ENCODE results near the gene ZNRF2. TPM values are rescaled to one million over a fixed set of nuclear protein-coding genes. Genes with fewer than 3 reads are reported as not detected.

ZNRF2 gene
- total RNA-seq, 4 donors from 2014 or later: 32.9 to 43.1 (median 35.4) TPM

DNA sequence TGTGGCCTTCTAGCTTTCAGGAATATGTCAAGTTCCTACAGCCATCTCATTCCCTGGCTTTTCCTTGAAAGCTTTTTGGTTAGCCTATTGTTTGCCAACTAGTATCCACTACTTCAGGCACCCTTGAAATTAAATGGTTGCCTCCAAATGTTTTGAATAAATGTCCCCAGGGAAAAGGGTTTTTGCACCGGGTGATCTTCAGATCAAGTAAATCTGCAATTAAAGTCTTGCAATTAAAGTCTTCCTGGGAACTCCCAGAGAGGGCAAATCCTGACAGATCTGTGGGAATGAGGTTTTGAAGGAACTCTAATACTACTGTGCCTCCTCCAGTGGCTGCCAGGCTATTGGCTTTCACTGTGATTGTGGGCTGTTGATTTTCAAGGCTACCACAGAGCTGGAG is 17.7 kb upstream of the ZNRF2 start:
- 37 to 50% methylated on average over 1 of the region's 1 CpG for WGBS, 2 donors
- DNase-seq (ENCODE audit: low spot score in 2 of 2): no peak
- no peak overlapping the region for H3K4me3 ChIP-seq (ENCODE audit: low read depth, poor library complexity, severe bottlenecking)
- TF ChIP-seq, protein P1, sequence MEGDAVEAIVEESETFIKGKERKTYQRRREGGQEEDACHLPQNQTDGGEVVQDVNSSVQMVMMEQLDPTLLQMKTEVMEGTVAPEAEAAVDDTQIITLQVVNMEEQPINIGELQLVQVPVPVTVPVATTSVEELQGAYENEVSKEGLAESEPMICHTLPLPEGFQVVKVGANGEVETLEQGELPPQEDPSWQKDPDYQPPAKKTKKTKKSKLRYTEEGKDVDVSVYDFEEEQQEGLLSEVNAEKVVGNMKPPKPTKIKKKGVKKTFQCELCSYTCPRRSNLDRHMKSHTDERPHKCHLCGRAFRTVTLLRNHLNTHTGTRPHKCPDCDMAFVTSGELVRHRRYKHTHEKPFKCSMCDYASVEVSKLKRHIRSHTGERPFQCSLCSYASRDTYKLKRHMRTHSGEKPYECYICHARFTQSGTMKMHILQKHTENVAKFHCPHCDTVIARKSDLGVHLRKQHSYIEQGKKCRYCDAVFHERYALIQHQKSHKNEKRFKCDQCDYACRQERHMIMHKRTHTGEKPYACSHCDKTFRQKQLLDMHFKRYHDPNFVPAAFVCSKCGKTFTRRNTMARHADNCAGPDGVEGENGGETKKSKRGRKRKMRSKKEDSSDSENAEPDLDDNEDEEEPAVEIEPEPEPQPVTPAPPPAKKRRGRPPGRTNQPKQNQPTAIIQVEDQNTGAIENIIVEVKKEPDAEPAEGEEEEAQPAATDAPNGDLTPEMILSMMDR (IDR thresholded peaks at IDR 0.05): no peak
- TF ChIP-seq POLR2A (IDR thresholded peaks at IDR 0.05): no peak
- intact Hi-C loops (cut with DNase I; ENCODE audit: low total_unique reads): no loop called here

DNA sequence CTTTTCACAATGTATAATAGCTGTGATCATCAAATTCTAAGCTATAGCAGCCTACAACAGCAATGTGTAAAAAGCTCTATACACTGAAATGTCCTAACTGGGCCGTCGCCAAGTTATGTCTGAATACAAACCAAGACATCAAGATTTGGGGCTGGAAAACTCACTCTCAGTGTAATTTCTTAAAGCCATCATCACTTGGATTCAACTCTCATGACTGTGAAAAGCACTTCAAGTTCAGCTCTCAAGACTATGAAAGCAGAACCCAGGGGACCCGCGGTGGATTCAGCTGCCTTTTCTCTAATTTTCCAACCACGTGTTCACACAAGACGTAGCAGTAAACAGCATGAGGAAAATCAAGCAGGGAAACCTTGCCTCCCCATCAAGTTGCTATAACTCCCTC is 15.8 kb upstream of the ZNRF2 start:
- no peak overlapping the region for H3K4me3 ChIP-seq (ENCODE audit: low read depth, poor library complexity, severe bottlenecking)
- WGBS, 2 donors: 71 to 88% methylated on average over 6 of the region's 6 CpGs
- no peak for DNase-seq (ENCODE audit: low spot score in 2 of 2)
- no peak for TF ChIP-seq POLR2A (IDR thresholded peaks at IDR 0.05)
- TF ChIP-seq, protein P1 (IDR thresholded peaks at IDR 0.05): no peak
- intact Hi-C loops (cut with DNase I; ENCODE audit: low total_unique reads): no loop called here

DNA sequence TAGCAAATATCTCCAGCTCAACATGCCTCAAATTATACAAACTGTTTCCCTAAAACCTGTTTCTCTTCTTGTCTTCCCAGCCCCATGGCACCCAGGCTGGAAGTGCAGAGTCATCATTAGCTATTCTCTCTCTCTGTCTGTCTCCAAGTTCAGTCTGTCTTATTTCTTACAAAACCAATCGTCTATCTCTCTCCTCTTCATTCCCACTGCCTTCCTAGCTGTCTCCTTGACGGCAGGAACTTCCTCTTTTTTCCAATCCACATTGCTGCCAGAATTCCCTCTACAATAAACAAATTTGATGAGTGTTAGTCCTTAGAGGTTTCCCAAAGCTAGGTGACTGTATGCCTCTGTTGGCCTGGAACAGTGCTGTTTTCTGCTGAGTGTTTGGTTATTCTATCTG is 14.9 kb upstream of the ZNRF2 start:
- no peak overlapping the region for H3K4me3 ChIP-seq (ENCODE audit: low read depth, poor library complexity, severe bottlenecking)
- no peak for DNase-seq (ENCODE audit: low spot score in 2 of 2)
- 35 to 37% methylated on average over 2 of the region's 2 CpGs for WGBS, 2 donors
- intact Hi-C loops (cut with DNase I; ENCODE audit: low total_unique reads): no loop called here
- TF ChIP-seq, protein P1 (IDR thresholded peaks at IDR 0.05): no peak
- TF ChIP-seq POLR2A (IDR thresholded peaks at IDR 0.05): no peak

DNA sequence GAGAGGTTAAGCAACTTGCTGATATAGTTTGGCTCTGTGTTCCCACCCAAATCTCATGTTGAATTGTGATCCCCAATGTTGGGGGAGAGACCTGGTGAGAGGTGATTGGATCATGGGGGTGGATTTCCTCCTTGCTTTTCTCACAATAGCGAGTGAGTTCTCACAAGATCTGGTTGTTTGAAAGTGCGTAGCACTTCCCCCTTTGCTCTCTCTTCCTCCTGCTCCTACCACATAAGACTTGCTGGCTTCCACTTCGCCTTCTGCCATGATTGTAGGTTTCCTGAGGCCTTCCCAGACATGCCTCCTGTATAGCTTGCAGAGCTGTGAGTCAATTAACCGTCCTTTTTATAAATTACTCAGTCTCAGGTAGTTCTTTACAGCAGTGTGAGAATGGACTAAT is 13.5 kb upstream of the ZNRF2 start:
- intact Hi-C loops (cut with DNase I; ENCODE audit: low total_unique reads): no loop called here
- TF ChIP-seq POLR2A (IDR thresholded peaks at IDR 0.05): no peak
- TF ChIP-seq, protein P1 (IDR thresholded peaks at IDR 0.05): no peak
- H3K4me3 ChIP-seq (ENCODE audit: low read depth, poor library complexity, severe bottlenecking): no peak overlapping the region
- DNase-seq (ENCODE audit: low spot score in 2 of 2): no peak
- WGBS, 2 donors: 86 to 91% methylated on average over 4 of the region's 4 CpGs

DNA sequence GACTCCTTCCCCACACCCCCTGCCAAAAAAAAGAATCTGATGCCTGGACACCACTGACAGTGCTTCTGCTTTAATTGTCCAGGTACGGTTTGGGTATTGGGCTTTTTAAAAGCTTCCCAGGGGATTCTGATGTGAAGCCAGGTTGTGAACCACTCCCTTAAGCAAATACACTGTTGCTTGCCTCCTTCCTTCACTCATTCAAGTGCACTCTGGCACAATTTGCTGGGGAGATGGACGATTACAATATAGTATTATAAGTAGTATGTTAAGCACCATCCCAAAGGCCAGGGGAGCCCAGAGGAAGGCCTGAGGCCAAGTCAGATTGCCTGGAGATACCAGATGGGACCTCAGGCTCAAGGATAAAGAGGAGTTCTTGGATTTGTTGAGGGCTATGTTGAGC is 12.3 kb upstream of the ZNRF2 start:
- intact Hi-C loops (cut with DNase I; ENCODE audit: low total_unique reads): no loop called here
- no peak for TF ChIP-seq POLR2A (IDR thresholded peaks at IDR 0.05)
- TF ChIP-seq, protein P1 (IDR thresholded peaks at IDR 0.05): no peak
- no peak for DNase-seq (ENCODE audit: low spot score in 2 of 2)
- no peak overlapping the region for H3K4me3 ChIP-seq (ENCODE audit: low read depth, poor library complexity, severe bottlenecking)
- WGBS, 2 donors: 79 to 84% methylated on average over 2 of the region's 2 CpGs

DNA sequence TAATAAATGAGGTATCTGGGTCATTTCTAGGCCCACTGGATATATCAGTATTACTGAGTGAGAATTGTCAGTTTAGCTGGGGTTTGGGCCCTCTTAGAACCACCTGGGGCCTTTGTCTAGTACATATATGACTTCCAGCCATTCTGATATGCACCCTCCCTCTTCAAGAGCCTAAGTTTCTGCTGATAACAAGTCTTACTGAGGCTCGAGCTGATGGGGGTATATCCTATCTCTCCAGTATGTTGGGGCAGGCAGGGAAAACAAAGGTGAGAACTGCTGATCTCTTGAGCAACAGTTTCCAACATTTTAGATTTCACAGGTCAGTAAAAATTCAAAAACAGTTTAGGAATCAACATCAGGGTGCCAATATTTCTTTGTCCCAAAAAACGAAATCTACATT is 10.8 kb upstream of the ZNRF2 start:
- WGBS, 2 donors: 73 to 85% methylated on average over 2 of the region's 2 CpGs
- TF ChIP-seq, protein P1 (IDR thresholded peaks at IDR 0.05): no peak
- no peak for TF ChIP-seq POLR2A (IDR thresholded peaks at IDR 0.05)
- intact Hi-C loops (cut with DNase I; ENCODE audit: low total_unique reads): no loop called here
- DNase-seq (ENCODE audit: low spot score in 2 of 2): no peak
- H3K4me3 ChIP-seq (ENCODE audit: low read depth, poor library complexity, severe bottlenecking): no peak overlapping the region
